GM12801 (cell line): ENCODE measurements around the gene DUSP8.

ENCODE experiments used
- TF ChIP-seq, protein P1 (sequence below): IDR thresholded peaks from one replicate; pipeline ENCODE4 v1.5.1; 2011; ENCODE audit warnings: control low read depth; ENCODE audit not compliant: insufficient read length; ENCODE audit errors: extremely low read depth

The DUSP8 gene, protein sequence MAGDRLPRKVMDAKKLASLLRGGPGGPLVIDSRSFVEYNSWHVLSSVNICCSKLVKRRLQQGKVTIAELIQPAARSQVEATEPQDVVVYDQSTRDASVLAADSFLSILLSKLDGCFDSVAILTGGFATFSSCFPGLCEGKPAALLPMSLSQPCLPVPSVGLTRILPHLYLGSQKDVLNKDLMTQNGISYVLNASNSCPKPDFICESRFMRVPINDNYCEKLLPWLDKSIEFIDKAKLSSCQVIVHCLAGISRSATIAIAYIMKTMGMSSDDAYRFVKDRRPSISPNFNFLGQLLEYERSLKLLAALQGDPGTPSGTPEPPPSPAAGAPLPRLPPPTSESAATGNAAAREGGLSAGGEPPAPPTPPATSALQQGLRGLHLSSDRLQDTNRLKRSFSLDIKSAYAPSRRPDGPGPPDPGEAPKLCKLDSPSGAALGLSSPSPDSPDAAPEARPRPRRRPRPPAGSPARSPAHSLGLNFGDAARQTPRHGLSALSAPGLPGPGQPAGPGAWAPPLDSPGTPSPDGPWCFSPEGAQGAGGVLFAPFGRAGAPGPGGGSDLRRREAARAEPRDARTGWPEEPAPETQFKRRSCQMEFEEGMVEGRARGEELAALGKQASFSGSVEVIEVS

DNA sequence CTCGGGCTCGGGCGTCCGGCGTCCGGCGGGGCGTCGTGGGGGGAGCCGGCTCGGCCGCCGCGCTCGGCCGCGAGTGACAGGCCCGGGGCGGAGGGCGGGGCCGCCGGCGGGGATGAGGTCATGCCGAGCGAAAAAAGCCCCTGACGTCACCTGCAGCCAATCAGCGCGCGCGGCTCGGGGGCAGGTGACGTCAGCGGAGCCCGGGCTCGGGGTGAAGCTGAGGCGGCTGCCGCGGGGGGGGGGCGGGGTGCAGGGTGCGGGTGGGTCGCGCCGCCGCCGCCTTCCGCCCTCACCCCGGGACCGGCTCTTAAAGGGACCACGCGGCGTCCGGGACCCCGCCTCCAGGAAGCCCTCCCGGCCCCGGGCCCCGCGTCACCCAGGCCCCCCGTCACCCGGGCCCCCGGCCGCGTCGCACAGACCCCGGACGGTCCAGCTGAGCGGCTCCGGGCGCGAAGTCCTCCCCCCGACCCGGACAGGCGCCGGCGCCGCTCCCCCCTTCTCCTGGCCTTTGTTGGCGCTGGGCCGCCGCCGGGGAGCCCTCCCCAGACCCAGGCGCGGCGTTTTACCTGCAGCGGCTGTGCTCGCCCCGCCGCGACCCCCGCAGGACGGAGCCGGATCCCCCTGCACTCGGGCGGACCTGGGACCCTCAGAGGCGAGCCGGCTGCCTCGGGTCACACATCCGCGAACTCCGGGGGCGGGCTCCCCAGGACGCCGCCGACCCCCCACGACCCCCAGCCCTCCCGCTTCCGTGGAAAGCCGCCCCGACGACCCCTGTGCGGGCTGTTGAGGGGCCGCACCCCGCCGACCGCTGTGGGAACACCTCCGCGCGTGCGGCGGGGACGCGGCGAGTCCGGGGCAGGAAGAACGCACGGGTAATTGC is at the start of gene DUSP8:
TSS of gene DUSP8 (minus strand) at position 75 of the 880 bp plus-strand sequence. CDS start 6,445 bp downstream, outside the sequence.
- TF ChIP-seq, protein P1, sequence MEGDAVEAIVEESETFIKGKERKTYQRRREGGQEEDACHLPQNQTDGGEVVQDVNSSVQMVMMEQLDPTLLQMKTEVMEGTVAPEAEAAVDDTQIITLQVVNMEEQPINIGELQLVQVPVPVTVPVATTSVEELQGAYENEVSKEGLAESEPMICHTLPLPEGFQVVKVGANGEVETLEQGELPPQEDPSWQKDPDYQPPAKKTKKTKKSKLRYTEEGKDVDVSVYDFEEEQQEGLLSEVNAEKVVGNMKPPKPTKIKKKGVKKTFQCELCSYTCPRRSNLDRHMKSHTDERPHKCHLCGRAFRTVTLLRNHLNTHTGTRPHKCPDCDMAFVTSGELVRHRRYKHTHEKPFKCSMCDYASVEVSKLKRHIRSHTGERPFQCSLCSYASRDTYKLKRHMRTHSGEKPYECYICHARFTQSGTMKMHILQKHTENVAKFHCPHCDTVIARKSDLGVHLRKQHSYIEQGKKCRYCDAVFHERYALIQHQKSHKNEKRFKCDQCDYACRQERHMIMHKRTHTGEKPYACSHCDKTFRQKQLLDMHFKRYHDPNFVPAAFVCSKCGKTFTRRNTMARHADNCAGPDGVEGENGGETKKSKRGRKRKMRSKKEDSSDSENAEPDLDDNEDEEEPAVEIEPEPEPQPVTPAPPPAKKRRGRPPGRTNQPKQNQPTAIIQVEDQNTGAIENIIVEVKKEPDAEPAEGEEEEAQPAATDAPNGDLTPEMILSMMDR: no peak

DNA sequence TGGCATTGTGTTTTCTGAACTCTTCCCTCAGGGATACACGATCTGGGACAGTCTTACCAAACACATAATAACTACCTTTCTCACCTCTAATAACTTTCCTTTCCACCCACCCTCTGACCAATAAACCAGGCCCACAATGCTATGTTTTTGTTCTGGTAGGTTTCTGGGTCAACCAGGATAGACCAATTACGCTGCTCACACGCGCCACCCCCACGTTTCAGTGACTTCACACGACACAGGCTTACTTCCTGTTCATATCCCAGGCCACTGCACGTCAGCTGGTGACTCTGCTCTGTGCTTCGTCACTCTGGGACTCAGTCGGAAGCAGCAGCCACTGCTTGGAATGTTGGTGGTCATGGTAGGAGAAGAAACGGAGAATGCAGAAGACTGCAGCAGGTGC is 47.4 kb upstream of the DUSP8 start:
- TF ChIP-seq, protein P1: no peak

DNA sequence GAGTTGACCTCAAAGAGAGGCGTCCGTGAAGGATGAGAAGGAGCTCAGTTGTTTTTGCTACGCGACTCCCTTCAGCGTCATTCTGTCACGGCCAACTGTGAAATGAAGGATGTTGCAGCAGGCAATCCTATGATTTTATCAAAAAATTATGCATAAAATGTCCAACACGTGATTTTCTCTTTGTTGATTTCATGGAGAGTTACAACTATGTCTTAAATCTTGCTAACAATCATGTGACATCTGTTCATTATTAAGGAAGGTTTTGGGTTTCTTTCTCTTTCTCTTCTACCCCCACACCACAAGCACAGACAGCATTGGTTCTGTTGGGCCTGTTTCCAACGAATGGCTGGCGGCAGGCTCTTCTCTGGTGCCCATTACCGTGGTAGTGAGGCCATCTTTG is 46.2 kb upstream of the DUSP8 start:
- TF ChIP-seq, protein P1: no peak

DNA sequence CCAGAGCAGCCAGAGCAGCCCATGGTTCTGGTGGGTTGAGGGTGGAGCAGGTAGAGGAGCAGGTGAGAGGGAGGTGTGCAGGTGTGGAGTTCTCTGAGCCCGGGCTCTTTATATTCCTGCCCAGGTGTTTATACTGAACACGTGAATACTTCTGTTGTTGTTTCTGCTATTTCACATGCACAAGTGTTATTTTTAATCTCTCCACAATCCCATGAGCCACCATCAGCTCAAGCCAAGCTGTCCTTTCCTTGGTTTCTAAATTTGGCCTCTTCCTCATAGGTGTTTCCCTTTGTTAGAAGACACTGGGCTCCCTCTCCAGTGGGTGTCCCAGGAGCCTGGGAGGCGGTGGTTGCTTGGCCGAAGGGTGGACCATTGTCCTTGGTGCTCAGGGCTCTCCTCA is 36.3 kb upstream of the DUSP8 start, which contains the start of gene KRTAP5-3:
TSS of gene KRTAP5-3 (minus strand) at position 101 of the 400 bp plus-strand sequence. CDS start at position 23, 78 bp downstream.
- TF ChIP-seq, protein P1: no peak

DNA sequence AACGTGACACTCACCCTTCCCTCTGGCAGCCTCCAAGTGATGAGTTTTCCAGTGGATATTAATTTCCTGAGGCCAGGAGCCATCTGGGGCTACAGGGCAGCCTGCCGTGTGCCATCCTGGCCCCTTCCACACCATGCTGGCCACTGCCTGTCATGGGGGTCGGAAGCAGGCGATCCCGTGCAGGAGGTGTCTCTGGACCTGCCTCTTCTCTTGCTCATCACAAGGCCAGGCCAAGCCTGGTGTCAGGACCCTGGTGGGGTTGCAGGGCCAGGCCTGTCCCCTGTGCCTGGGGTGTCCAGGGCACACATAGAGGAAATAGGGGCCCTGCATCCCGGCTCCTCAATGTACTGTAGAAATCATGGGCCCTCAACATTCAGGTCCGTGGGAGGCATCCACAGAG is 32.6 kb upstream of the DUSP8 start:
- TF ChIP-seq, protein P1: no peak

DNA sequence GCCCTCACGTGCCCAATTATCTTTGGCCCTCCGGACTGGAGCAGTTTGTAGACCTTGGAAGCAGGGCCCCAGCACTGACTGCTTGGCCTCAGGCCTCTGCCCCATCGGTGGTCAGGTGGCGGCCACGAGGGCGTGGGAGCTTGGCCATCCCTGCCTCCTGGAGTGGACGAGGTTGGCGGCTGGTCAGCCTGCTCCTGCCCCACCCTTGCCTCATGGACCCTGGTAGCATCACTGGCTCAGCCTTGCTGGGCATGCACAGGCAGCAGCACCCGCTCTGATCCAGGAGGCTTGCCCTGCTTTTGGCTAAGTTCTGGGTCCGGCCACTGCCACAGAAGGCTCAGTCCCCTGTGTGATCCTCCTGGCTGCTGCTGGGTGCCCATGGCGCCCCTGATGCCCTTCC is 32.1 kb upstream of the DUSP8 start:
- TF ChIP-seq, protein P1: no peak

DNA sequence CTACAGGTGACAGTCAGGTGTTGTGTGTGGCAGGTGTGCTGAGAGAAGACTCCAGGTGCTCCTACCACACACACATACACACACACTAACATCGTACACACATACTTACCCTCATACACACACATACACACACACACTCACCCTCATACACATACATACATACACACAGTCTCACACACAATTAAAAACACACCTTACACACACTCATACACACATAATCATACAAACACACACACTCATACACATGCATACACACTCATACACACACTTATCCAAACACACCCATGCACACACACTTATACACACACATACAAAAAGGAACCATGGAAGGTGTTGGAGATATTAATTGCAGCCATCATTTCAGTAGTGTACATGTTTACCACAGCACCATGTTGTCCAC is 31.6 kb upstream of the DUSP8 start:
- TF ChIP-seq, protein P1: no peak
